ENCODE results near the gene SGO2.

DNA sequence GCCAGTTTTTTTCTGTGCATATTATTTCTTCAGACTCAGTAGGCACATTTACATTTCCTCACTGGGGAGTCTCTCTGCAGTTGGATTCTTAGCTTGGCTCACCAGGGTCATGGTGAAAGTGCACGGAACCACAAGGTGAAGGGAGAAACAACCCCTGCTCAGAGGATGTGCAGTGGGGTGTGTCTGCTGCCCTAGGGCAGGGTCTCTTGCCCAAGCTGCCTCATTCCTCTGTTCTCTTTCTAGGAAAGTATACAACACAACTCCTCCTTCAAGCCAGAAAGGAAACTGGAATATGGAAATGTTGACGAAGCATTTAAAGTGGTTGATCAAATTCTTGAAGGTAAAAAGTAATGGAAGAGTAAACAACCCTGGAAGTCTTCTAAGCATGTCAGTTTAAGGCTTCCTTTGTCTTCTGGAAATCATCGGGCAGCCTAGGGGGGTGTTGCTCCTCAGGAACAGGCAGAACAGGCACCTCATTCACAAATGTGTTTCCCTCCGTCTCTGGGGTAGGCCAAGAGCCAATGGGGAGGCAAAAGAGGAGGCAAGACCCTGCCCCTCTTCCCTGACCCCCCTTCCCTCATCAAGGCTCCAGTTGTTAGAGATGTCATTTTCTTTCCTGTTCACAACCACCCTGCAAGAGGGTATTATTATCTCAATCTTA lies 101.2 kb downstream of the SGO2 start:
- TF ChIP-seq POLR2A (IDR thresholded peaks at IDR 0.05; ENCODE audit: low read depth, low read length) (no peak), POLR2AphosphoS5 (IDR thresholded peaks at IDR 0.05; ENCODE audit: low read depth, low read length) (no peak), TAF1 (IDR thresholded peaks at IDR 0.05; ENCODE audit: borderline replicate concordance, low read depth, low read length) (no peak)

Measured in GM12892 (cell line).